Neuronal stem cell (in vitro differentiated cells): ENCODE data around the gene ADCY7.
A peak's percentile ranks its signal among the peaks of the same experiment; 100 is the strongest.

Experiments
- DNase-seq: peaks from one replicate; pipeline ENCODE4 v3.0.0-alpha.2; 2013; ENCODE audit warnings: low spot score
- H2AFZ ChIP-seq: one replicate; pipeline ENCODE4 v1.6.1; 2013; ENCODE audit warnings: mild to moderate bottlenecking, low read length, inconsistent platforms
- H2AK5ac ChIP-seq: 2 replicates; pipeline ENCODE4 v1.6.1; 2013; ENCODE audit warnings: low read depth, mild to moderate bottlenecking, inconsistent platforms, low read length, moderate library complexity, mixed read lengths
- H2BK120ac ChIP-seq: 2 replicates; pipeline ENCODE4 v1.6.1; 2013; ENCODE audit warnings: low read depth, mild to moderate bottlenecking, inconsistent platforms, low read length, moderate library complexity, mixed read lengths
- H2BK12ac ChIP-seq: one replicate; pipeline ENCODE4 v1.6.1; 2013; ENCODE audit warnings: low read length, inconsistent platforms
- H2BK15ac ChIP-seq: 2 replicates; pipeline ENCODE4 v1.6.1; 2013; ENCODE audit warnings: mild to moderate bottlenecking, low read length, inconsistent platforms, mixed read lengths
- H2BK5ac ChIP-seq: one replicate; pipeline ENCODE4 v1.6.1; 2013; ENCODE audit warnings: inconsistent platforms, mild to moderate bottlenecking, low read length, moderate library complexity
- H3K14ac ChIP-seq: one replicate; pipeline ENCODE4 v1.6.1; 2013; ENCODE audit warnings: low read length, inconsistent platforms
- H3K18ac ChIP-seq: 2 replicates; pipeline ENCODE4 v1.6.1; 2013; ENCODE audit warnings: low read length, inconsistent platforms
- H3K23ac ChIP-seq: 2 replicates; pipeline ENCODE4 v1.6.1; 2013; ENCODE audit warnings: low read depth, mild to moderate bottlenecking, mixed read lengths, low read length, inconsistent platforms; ENCODE audit not compliant: poor library complexity
- H3K27ac ChIP-seq: replicated peaks from 3 replicates; pipeline ENCODE4 v1.5.1; 2013; ENCODE audit warnings: low read length, inconsistent platforms
- H3K27me3 ChIP-seq, 3 experiments: 2 replicates each; pipeline ENCODE4 v1.6.1; 2013; ENCODE audit warnings: low read length in 3 of 3, mild to moderate bottlenecking in 2 of 3, inconsistent platforms in 1 of 3, low read depth in 1 of 3, mixed read lengths in 1 of 3, moderate library complexity in 1 of 3; ENCODE audit not compliant: control insufficient read depth in 3 of 3, insufficient read depth in 3 of 3
- H3K36me3 ChIP-seq, 2 donors: replicated peaks in 1 of 2; 2 replicates each; pipeline ENCODE4 v1.6.1; 2013; ENCODE audit warnings: low read length in 2 of 2; ENCODE audit not compliant: control insufficient read depth in 2 of 2, insufficient read depth in 2 of 2
- H3K4ac ChIP-seq: 2 replicates; pipeline ENCODE4 v1.6.1; 2013; ENCODE audit warnings: inconsistent platforms, mild to moderate bottlenecking, low read length, moderate library complexity
- H3K4me1 ChIP-seq, 2 donors: 1 replicate in 1 of 2; 2 replicates in 1 of 2; pipeline ENCODE4 v1.6.1; 2013; ENCODE audit warnings: low read length in 2 of 2, low read depth in 1 of 2; ENCODE audit not compliant: control insufficient read depth in 2 of 2, insufficient read depth in 1 of 2
- H3K4me2 ChIP-seq: one replicate; pipeline ENCODE4 v1.6.1; 2013; ENCODE audit warnings: mild to moderate bottlenecking, low read length, inconsistent platforms; ENCODE audit not compliant: insufficient read depth, poor library complexity, severe bottlenecking
- H3K4me3 ChIP-seq, 2 donors: 2 replicates each; pipeline ENCODE4 v1.5.1; 2013; ENCODE audit warnings: low read length in 2 of 2, mild to moderate bottlenecking in 2 of 2, inconsistent platforms in 1 of 2, moderate library complexity in 1 of 2
- H3K79me1 ChIP-seq: one replicate; pipeline ENCODE4 v1.6.1; 2013; ENCODE audit warnings: low read depth, mild to moderate bottlenecking, inconsistent platforms, low read length, moderate library complexity
- H3K9ac ChIP-seq: one replicate; pipeline ENCODE4 v1.6.1; 2013; ENCODE audit warnings: mild to moderate bottlenecking, low read depth, low read length, inconsistent platforms; ENCODE audit not compliant: poor library complexity
- H3K9me3 ChIP-seq, 2 donors: replicated peaks in 1 of 2; 2 replicates each; pipeline versions ENCODE3 to v1.6.1; 2013; ENCODE audit warnings: low read length in 2 of 2, mild to moderate bottlenecking in 2 of 2, inconsistent platforms in 1 of 2, low read depth in 1 of 2, mixed read lengths in 1 of 2, moderate library complexity in 1 of 2; ENCODE audit not compliant: control insufficient read depth in 2 of 2, insufficient read depth in 1 of 2
- H4K8ac ChIP-seq: one replicate; pipeline ENCODE4 v1.6.1; 2013; ENCODE audit warnings: low read depth, mild to moderate bottlenecking, inconsistent platforms, low read length, moderate library complexity
- H4K91ac ChIP-seq: one replicate; pipeline ENCODE4 v1.6.1; 2013; ENCODE audit warnings: low read length, low read depth, mild to moderate bottlenecking, inconsistent platforms; ENCODE audit not compliant: poor library complexity
- WGBS, 2 donors: extraction: QIAGEN DNeasy Blood & Tissue Kit; methylation state at CpG; one replicate each; pipeline ENCODE4 v1.1.7; 2013; ENCODE audit warnings: missing lambda C conversion rate in 2 of 2, mixed read lengths in 1 of 2; ENCODE audit not compliant: insufficient read length in 2 of 2, insufficient replicate concordance in 1 of 2; ENCODE audit errors: extremely low coverage in 2 of 2; 5-methylcytosine and 5-hydroxymethylcytosine counted together

Gene ADCY7

GRCh38 chr16:50304467-50305440 lies 38.4 kb downstream of the ADCY7 start:
- no CpG with 5 or more reads among the region's 25 CpGs for WGBS, 2 donors
- peak overlapping the region; percentile 70 for H2AK5ac ChIP-seq
- H3K9me3 ChIP-seq, result peaks cover 0 to 1% of the 10 kb centered on the region in 2 donors
- H3K4me3 ChIP-seq, result no peak overlapping the region
- H4K91ac ChIP-seq, result no peak overlapping the region
- H3K27ac ChIP-seq, result no peak overlapping the region
- no peak overlapping the region for H2AFZ ChIP-seq
- H3K27me3 ChIP-seq, result peaks cover 0 to 4% (median 0%) of the 10 kb centered on the region in 3 experiments
- peak overlapping the region; percentile 80 for H3K23ac ChIP-seq
- no peak overlapping the region for H2BK5ac ChIP-seq
- H3K4me2 ChIP-seq, result no peak overlapping the region
- no peak overlapping the region for H3K9ac ChIP-seq
- H3K4ac ChIP-seq, result no peak overlapping the region
- H3K36me3 ChIP-seq, result no peaks in the 10 kb centered on the region
- H2BK12ac ChIP-seq, result no peak overlapping the region
- no peak overlapping the region for H4K8ac ChIP-seq
- peaks cover 0 to 2% of the 10 kb centered on the region in 2 donors for H3K4me1 ChIP-seq
- peak overlapping the region; percentile 71 for H3K14ac ChIP-seq
- H2BK120ac ChIP-seq, result no peak overlapping the region
- H3K79me1 ChIP-seq, result peaks cover 2% of the 10 kb centered on the region
- peak overlapping the region; percentile 57 for H3K18ac ChIP-seq
- H2BK15ac ChIP-seq, result no peak overlapping the region
- DNase-seq, result no peak

- no peak overlapping the region for H3K9ac ChIP-seq
- H3K9me3 ChIP-seq, result peaks cover 0 to 1% of the 10 kb centered on the region in 2 donors
- H3K36me3 ChIP-seq, result no peaks in the 10 kb centered on the region
- no peak overlapping the region for H2AFZ ChIP-seq
- WGBS, 2 donors, result no CpG with 5 or more reads among the region's 21 CpGs
- peaks cover 0 to 5% of the 10 kb centered on the region in 2 donors for H3K4me1 ChIP-seq
- no peak overlapping the region for H4K8ac ChIP-seq
- H2BK12ac ChIP-seq, result no peak overlapping the region
- H3K18ac ChIP-seq, result peak overlapping the region; percentile 57
- H3K27ac ChIP-seq, result no peak overlapping the region
- no peak overlapping the region for H2BK5ac ChIP-seq
- peak overlapping the region; percentile 56 for H3K14ac ChIP-seq
- H2AK5ac ChIP-seq, result no peak overlapping the region
- H3K27me3 ChIP-seq, result peaks cover 0 to 4% (median 0%) of the 10 kb centered on the region in 3 experiments
- peaks cover 2% of the 10 kb centered on the region for H3K79me1 ChIP-seq
- H4K91ac ChIP-seq, result no peak overlapping the region
- H3K4ac ChIP-seq, result no peak overlapping the region
- H3K4me3 ChIP-seq, result no peak overlapping the region
- peak overlapping the region; percentile 73 for H3K23ac ChIP-seq
- DNase-seq, result no peak
- no peak overlapping the region for H2BK15ac ChIP-seq
- H3K4me2 ChIP-seq, result no peak overlapping the region
- H2BK120ac ChIP-seq, result no peak overlapping the region
Observed at GRCh38 chr16:50305441-50306061, 39.2 kb downstream of the ADCY7 start.

GRCh38 chr16:50306287-50306686 lies 39.9 kb downstream of the ADCY7 start:
- no peak overlapping the region for H3K4me3 ChIP-seq
- no peak for DNase-seq
- H3K79me1 ChIP-seq, result peaks cover 2% of the 10 kb centered on the region
- peak overlapping the region; percentile 43 for H4K8ac ChIP-seq
- H3K9me3 ChIP-seq, result peaks cover 0 to 1% of the 10 kb centered on the region in 2 donors
- no peak overlapping the region for H3K27ac ChIP-seq
- H2AFZ ChIP-seq, result no peak overlapping the region
- H2BK120ac ChIP-seq, result no peak overlapping the region
- H3K23ac ChIP-seq, result no peak overlapping the region
- no CpG with 5 or more reads among the region's 9 CpGs for WGBS, 2 donors
- H3K36me3 ChIP-seq, result no peaks in the 10 kb centered on the region
- no peak overlapping the region for H3K9ac ChIP-seq
- no peak overlapping the region for H2BK15ac ChIP-seq
- no peak overlapping the region for H3K4ac ChIP-seq
- no peak overlapping the region for H3K14ac ChIP-seq
- H2BK5ac ChIP-seq, result no peak overlapping the region
- no peak overlapping the region for H2AK5ac ChIP-seq
- peaks cover 0 to 4% (median 0%) of the 10 kb centered on the region in 3 experiments for H3K27me3 ChIP-seq
- H2BK12ac ChIP-seq, result no peak overlapping the region
- H4K91ac ChIP-seq, result no peak overlapping the region
- H3K4me1 ChIP-seq, result peaks cover 0 to 5% of the 10 kb centered on the region in 2 donors
- no peak overlapping the region for H3K4me2 ChIP-seq
- no peak overlapping the region for H3K18ac ChIP-seq
